ELR (cell line): Measurements from ENCODE around the gene PYGL.
A peak's percentile ranks its signal among the peaks of the same experiment; 100 is the strongest.
"Not testable (repeated sequence)": the region's sequence is repeated elsewhere in the genome, so short reads cannot be mapped to it uniquely, and the experiment has no call there.

ENCODE experiments used
- DNase-seq: peaks from one replicate; pipeline ENCODE4 v3.0.0-alpha.2; 2015; ENCODE audit warnings: low read depth

The PYGL gene

DNA sequence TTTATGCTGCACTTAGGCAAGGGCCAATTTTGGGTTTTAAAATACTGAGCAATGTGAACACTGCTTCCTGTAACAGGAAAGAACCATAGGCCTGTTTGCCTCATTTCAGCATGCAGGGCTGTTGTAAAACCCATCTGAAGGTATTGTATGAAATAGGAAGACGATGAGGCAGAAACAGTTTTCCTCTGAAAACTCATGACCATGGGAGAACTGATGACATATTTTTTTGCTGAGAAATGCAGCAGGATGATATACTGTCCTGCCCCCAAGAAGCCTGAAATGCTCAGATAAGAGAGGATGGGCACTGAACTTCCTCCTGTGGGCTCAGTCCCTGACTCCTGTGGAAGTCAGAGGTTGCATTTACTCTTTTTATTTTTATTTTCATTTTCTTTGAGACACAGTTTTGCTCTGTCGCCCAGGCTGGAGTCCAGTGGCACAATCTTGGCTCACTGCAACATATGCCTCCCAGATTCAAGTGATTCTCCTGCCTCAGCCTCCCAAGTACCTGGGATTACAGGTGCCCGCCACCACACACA, 17.4 kb downstream of the PYGL start:
- no peak for DNase-seq

DNA sequence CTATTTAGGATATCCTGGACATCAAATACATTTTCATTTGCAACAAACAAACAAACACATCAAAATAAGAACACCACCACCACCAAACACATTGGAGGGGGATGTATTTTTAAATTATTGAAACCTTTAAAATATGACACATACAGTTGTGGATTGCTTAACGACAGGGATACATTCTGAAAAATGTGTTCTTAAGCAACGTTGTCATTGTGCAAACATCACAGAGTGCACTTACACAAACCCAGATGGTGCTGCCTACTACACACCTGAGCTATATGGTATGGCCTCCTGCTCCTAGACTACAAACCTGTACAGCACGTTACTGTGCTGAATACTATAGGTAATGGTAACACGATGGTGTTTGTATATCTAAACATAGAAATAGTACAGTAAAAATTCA, 19.4 kb downstream of the PYGL start:
- no peak for DNase-seq

DNA sequence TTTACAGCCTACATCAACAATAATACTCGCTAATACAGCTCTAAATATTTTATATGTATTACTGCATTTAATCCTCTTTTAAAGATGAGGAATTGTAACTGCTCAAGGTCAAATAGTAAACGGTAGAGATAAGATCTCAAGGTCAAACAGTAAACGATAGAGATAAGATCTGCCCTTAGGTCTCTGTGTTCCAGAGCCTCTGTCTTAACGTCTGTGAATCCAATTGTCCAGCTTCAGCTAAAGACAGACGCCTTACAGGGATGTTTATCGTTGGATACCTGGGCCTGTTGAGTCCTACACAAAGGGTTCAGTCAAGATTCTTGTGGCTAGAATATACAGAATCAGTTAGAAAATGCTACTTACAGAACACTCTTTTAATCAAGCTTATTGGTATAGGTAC, 20.0 kb downstream of the PYGL start:
- DNase-seq, result no peak

DNA sequence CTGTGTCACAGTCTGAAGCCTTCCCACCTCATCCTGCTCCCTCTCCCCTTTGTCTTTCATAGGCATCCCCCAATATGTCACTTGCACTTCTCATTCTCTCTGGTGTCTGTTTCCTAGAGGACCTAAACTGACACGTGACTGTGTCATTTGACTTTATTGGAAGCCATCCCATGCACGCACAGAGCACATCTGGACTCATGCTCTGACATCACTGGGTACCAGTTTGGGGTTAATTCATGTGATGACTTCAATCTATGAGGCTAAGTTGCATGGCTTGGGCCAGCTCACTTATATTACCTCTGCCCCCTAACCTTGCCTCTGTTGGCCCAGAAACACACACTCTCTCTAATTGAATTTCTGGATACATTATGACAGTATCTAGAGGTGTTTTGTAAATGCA, 21.5 kb downstream of the PYGL start:
- no peak for DNase-seq

DNA sequence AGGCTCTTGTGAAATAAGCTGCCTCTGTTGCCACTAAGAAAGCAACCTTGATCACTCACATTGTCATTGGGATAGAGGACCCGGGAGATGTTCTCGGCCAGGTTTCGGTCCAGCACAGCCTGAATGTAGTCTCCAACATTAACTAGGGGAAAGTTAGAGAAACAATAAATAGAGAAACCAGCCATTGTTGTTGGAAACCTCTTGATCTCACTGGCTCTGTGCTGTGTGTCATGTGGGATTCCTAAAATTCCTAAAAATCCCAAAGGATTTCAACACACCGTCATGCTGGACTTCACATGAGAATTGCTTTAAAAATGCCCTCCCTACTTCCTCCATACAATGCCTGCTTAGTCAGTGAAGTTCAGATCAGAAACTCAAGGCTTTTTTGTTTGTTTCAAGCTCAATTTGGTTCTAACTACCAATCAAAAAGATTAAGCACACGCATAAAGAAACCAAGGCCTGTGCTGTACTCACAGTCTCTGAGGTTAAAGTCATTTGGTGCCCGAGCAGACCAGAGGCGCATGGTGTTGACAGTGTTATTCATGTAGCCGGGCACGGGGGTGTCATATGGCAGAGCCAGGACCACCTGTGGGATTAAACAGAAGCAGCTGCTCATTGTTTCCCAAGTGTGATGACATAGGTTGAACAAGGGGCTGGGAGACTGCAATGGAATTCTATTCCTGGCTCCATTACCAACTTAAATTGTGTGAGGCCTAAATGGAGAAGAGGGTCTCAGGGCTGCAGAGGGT, 23.6 kb downstream of the PYGL start:
- peak; percentile 69 for DNase-seq

DNA sequence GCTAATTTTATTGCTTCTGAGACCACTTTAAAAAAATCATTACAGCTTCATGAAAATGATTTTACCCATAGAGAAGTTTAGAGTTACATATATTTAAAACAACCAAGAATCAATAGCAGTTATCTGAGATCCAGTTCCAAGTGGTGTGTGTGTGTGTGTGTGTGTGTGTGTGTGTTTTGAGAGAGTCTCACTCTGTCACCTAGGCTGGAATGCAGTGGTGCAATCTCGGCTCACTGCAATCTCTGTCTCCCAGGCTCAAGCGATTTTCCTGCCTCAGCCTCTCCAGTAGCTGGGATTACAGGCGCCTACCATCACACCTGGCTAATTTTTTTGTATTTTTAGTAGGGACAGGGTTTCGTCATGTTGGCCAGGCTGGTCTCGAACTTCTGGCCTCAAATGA, 24.8 kb downstream of the PYGL start:
- not testable (repeated sequence) for DNase-seq

DNA sequence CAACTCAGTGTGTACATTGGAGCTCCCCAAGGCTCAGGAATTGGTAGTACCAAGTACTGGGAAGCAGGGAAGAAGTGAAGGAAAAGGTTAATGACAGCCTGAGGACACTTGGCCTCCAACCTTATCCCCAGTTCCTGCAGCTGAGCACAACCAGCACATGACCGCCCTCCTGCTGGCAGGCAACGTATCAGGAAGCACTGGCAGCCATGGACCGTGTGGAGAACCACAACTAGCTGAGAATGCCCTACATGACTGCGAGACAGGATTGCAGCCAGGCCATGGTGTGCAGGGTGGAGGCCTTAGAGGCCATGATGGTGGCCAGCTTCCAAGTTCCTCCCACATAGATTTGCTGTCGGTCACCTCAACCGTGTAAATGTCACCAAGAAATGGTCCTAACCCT, 26.8 kb downstream of the PYGL start:
- no peak for DNase-seq

DNA sequence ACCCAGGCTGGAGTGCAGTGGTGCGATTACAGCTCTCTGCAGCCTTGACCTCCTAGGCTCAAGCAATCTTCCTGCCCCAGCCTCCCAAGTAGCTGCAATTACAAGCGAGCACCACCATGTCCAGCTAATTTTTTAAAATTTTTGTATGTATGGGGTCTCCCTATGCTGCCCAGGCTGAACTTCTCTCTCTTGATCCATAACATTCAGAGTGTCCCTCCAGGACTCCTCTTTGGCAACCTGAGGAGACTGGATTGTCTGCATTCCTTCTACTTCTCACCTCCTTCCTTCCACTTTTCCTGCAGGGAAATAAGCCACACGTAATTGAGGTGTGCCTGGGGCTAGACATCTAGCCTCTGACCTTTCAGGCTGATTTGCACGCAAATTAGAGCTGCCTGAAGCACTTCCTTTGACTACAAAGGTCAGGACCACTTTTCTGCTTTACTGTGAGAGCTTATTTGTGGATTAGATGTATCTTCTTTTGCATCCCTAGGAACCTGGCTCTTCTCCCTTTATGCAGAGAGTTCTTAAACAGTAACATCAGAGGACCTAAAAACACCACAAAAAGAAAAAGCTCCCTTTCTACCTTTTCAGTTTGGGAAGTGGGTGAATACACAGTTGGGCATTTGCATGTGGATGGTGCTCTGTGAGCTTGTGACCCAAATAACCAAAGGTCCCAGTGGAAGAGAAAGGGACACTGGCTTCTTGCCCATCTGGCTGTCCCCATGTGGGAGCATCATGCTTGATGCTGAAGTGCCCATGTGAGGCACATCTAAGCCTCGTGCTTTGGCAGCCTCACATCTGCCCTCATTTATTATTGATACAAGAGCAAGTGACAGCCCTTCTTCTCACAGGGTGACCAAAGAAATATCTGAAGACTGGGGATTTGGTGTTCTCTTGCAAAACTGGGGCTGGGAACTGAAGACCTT, 33.5 kb downstream of the PYGL start:
- no peak for DNase-seq

DNA sequence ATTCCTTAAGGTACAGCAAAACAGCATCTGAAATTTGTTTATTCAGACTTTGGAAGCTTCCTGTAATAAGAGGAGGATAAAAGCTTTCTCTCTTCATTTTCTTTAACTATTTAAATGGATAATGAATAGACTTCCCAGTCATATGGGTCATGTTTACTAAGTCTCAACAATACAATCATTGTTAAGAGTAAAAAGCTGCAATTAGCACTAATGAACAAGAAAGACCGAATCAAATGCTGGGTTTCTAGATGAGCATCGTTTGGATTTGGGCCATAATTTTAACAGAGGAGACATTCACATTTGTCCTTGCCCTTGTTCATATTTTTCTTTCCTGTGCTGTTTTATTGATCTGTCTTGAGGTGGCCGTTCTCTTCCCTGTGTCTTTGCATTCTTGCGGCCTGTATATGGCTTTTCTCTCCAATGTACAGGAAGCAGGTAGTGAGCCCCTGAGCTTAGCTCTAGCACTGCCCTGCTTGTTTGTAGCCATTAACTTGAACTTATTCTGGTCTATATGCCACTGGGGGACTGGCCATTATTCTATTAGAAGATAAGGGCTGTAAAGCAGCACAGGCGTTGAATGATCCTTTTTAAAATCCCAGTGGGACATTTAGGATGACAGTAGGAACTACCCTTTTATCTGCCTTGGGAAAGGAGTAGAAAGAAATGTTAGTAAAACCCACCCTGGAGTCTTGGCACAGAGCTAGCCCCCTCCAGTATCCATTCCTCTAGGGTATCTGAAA, 37.8 kb downstream of the PYGL start:
- no peak for DNase-seq

DNA sequence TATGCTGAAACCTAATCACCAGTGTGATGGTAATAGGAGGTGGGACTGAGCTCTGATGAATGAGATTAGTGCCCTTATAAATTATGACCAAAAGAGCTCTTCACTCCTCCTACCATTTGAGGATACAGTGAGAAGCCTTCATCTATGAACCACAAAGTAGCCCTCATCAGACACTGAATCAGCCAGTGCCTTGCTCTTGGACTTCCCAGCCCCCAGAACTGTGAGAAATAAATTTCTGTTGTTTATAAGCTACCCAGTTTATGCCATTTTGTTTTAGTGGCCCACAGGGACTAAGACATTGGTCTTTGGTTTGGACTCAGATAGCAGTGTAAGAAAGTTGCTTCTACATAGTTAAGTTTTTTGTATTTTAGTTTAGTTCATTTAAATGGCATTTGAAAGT, 39.6 kb downstream of the PYGL start:
- DNase-seq, result no peak

DNA sequence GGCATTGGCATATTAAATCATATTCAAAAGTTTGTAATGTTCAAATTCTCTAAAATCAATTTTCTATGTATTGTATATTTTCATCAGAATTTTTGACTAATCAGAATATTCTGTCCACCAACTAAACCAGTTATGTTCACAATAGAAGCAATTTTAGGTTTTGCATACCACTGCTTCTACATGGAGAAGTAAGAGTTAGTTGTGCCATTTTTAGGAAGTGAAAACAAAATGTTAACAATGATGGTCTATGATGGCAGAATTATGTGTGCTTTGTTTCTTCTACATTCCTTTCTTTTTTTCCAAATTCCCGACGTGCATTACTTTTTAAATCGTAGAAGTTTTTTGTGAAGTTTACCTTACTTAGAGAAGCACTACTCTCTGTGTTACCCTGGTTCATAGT, 42.9 kb downstream of the PYGL start:
- no peak for DNase-seq

DNA sequence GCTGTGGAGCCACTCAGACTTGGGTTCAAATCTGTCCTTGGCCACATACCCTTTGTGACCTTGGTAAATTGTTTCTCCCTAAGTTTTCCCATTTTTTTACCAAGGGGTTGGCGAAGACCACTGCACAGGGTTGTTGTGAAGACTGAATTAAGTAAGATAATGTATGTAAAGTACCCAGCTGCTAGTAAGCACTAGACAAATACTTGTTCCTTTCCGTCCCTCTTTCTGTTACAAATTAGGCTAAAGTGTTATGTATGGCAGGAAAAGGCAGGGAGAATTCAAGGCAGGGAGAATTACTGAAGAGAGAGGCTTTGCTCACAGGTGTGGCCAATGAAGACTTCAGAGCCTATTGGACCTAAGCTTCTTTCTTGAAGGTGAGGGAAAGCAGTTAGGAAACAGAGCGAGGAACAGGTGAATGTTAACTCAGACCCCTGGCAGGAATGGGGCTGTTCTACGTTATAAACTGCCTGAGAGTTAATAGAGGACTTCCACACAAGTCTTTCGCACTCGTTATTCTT, 46.6 kb downstream of the PYGL start:
- DNase-seq, result no peak

DNA sequence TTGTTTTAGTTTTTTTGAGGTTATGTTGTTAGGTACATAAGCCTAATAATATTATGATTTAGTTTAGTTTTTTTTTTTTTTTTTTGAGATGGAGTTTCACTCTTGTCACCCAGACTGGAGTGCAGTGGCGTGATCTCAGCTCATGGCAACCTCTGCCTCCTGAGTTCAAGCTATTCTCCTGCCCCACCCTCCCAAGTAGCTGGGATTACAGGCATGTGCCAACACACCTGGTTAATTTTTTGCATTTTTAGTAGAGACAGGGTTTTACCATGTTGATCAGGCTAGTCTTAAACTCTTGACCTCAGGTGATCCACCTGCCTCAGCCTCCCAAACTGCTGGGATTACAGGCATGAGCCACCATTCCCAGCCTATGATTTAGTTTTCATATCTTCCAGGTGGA, 47.3 kb downstream of the PYGL start:
- DNase-seq, result not testable (repeated sequence)

DNA sequence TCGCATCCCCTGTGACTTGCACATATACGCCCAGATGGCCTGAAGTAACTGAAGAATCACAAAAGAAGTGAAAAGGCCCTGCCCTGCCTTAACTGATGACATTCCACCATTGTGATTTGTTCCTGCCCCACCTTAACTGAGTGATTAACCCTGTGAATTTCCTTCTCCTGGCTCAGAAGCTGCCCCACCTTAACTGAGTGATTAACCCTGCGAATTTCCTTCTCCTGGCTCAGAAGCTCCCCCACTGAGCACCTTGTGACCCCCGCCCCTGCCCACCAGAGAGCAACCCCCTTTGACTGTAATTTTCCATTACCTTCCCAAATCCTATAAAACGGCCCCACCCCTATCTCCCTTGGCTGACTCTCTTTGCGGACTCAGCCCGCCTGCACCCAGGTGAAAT, 47.9 kb downstream of the PYGL start:
- DNase-seq, result not testable (repeated sequence)

DNA sequence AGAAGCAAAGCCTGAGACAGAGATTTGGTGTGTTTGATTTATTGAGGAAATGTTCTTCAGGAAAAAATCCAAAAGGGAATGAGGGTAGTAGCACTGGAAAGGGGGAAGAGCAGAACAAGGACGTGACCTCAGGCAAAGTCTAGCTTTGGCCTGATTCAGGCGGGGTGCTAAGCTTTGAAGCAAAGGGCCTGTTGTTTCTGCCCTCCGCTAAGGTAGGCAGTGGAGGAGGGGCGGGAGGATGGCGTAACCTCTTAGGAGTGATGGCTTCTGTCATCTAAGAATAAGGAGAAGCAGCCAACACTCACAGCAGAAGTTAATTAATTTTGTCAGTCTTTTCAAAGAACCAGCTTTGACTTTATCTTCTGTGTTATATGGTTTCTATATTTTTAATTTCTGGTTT, 52.0 kb downstream of the PYGL start:
- DNase-seq, result no peak

DNA sequence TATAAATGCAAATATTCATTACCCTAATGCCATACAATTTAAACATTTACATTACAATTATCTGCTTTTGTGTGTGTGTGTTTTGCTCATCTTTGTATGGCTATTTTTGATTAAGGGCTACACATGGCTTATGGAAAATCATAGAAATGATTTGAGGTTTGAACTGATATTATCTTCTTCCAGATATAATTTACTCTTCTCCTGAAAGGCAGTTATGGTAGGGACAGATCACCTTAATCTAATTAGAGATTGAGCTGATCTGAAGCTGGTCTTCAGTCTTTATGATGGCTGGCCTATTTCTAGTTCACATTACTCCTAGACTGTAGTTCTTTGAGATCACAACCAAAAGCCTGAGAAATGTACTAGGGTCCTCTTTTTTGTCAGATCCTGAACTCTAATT, 56.8 kb downstream of the PYGL start:
- no peak for DNase-seq

DNA sequence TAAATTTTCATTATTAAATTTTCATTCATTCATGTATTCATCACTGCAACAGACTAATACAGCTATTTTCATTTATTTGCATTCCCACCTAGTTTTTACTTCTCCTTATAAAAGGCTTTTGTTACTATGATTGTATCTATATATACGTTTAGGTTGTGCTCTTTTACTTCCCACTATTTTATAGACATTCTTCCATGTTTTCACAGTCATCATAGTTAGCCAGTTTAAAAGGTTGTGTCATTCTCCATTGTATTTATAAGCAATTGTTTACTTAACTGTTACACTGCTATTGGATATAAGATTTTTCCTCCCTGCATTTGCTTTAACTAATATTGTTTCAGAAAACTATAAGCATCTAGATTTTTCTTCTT, 60.5 kb downstream of the PYGL start:
- no peak for DNase-seq

DNA sequence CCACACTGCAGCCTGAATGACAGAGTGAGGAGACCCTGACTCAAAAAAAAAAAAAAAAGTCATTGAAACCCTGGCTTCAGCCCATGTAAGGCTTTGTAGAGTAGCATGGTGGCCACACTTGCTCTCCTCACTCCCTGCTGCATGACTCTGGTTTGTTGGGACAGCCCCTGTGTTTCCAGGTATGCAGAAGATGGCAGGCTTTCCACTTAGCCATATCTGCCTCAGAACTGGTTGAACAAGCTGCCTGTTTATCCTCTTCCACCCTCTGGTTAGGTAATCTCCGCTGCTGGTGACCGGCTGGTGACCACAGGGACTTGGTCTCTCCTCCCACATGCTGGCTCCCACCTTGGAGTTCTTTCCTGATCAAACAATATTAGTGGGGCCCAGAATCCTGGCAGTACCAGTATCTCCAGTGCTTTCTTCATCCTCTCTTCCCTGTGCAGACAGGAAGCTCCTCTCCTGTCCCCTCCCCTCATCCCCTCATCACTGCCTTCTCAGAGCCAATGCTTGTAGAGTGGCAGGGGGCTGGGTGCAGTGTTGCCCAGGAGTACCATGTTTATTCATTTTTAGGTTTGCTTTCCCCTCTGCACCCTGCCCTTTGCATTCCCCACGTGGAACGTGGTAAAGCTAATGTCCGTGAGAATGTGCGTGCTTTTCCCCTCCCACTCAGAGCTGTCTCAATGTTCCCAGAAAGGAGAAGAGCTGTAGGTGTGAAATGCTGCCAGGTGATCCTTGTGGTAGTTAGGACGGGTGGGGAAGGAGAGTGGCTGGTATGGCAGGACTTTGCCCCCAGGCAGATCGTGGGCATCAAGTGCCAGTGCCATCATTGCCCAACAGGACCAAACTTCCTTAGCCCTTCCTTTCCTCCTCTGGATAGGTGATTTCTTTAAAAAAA, 61.1 kb downstream of the PYGL start:
- no peak for DNase-seq

DNA sequence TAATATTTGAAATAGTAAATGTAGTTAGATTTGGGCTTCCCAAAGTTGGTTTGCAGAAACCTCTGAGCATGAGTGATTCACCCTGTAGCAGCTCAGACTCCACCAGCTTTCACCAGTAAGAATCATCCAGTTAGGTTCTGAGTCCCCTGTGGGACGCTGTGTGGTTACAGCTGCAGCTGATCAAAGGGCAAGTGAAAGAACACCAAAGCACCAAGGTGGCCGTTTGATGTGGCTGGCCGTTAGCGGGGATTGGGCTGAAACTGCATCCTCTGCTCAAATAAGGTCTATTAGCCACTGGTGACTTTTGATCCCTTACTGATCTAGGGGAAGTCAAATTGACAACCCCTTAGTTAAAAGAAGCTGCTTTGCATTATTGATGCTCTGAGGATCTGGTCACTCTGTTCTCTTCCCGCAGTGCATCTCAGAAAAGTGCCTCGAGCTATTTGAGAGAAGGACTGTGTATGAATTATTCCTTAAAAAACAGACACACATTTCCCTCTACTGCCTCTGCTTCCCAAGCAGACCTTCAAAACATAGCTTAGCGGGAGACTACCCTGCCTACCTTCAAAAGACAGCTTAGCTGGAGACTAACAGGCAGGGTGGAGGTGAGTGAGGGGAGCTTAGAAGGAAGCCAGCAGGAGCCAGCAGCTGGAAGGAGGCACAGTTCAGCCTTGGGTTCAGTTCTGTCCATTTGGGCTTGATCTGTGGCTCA, 68.8 kb downstream of the PYGL start:
- peak; percentile 39 for DNase-seq

DNA sequence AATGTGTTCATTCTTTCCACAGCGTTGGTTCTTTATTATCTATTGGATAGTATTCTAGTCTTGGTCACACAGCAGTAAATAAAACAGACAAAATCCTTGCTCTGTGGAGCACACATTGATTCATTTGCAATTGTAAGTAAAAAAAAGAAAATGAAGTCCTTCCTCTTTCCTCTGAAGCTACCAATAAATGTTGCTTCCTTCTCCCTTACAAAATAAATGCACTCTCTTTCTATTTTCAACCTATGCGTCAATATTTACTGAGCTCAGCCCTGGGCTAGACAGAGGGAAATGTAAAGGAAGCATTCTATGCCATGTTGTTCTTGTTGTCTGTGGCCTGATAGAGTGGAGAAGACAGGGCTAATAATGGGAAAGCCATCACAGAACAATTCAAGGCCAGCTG, 69.5 kb downstream of the PYGL start:
- DNase-seq, result no peak
